OCI-LY3 (cell line): Measurements from ENCODE around the gene THRSP.
"Not testable (repeated sequence)": the region's sequence is repeated elsewhere in the genome, so short reads cannot be mapped to it uniquely, and the experiment has no call there.

Source experiments
- H2AFZ ChIP-seq: fragments of 200-600, 300-600 bp; shearing (Covaris generic); 2 replicates; pipeline ENCODE4 v1.6.0; 2014; ENCODE audit warnings: antibody characterized with exemption, low read depth, low read length
- H3K27ac ChIP-seq: fragments of 200-600, 300-600 bp; sonication (generic); 2 replicates; pipeline ENCODE4 v1.5.1; 2014; ENCODE audit warnings: mild to moderate bottlenecking, low read length, moderate library complexity, mixed read lengths
- H3K27me3 ChIP-seq: fragments of 200-600, 300-600 bp; sonication (generic); 2 replicates; pipeline ENCODE4 v1.6.1; 2014; ENCODE audit warnings: low read depth, low read length, mixed read lengths
- H3K36me3 ChIP-seq: fragments of 200-600, 300-600 bp; sonication (generic); replicated peaks from 2 replicates; pipeline ENCODE3; 2014; ENCODE audit warnings: low read depth, low read length, mixed read lengths
- H3K4me1 ChIP-seq: fragments of 300-600, 200-600 bp; sonication (generic); 2 replicates; pipeline ENCODE4 v1.6.1; 2014; ENCODE audit warnings: low read length, mixed read lengths
- H3K4me2 ChIP-seq: fragments of 200-600, 300-600 bp; sonication (generic); 2 replicates; pipeline ENCODE4 v1.6.1; 2014; ENCODE audit warnings: low read length, mixed read lengths
- H3K4me3 ChIP-seq: fragments of 300-600, 200-600 bp; sonication (generic); 2 replicates; pipeline ENCODE4 v1.5.1; 2014; ENCODE audit warnings: antibody characterized with exemption, mild to moderate bottlenecking, low read length, moderate library complexity
- H3K79me2 ChIP-seq: fragments of 300-600, 200-600 bp; shearing (Covaris generic); 2 replicates; pipeline ENCODE4 v1.6.1; 2014; ENCODE audit warnings: mild to moderate bottlenecking, low read length, mixed read lengths
- H3K9ac ChIP-seq: fragments of 300-600, 200-600 bp; shearing (Covaris generic); 2 replicates; pipeline ENCODE4 v1.6.0; 2014; ENCODE audit warnings: mild to moderate bottlenecking, low read length, moderate library complexity
- H3K9me3 ChIP-seq: fragments of 200-600, 300-600 bp; shearing (Covaris generic); 2 replicates; pipeline ENCODE4 v1.6.1; 2014; ENCODE audit warnings: low read length, mixed read lengths; ENCODE audit not compliant: insufficient read depth
- H4K20me1 ChIP-seq: fragments of 200-600, 300-600 bp; sonication (generic); 2 replicates; pipeline ENCODE4 v1.6.1; 2016; ENCODE audit warnings: low read length, mixed read lengths; ENCODE audit not compliant: insufficient read depth
- CTCF ChIP-seq: fragments of 200-600, 300-600 bp; sonication (generic); IDR thresholded peaks from 2 replicates; pipeline ENCODE4 v1.5.1; 2014; ENCODE audit warnings: antibody characterized with exemption, low read length, low read depth
- EZH2phosphoT487 ChIP-seq: fragments of 200-600 bp; shearing (Covaris generic); IDR thresholded peaks from 2 replicates; pipeline ENCODE4 v1.6.1; 2018; ENCODE audit warnings: antibody characterized with exemption, mixed run types, low read depth

THRSP gene

GRCh38 chr11:78056093-78056492 is 7.6 kb upstream of the THRSP start:
- no peaks in the 10 kb centered on the region for H3K4me1 ChIP-seq
- H3K27ac ChIP-seq: no peak overlapping the region
- H2AFZ ChIP-seq: no peak overlapping the region
- H3K36me3 ChIP-seq: no peaks in the 10 kb centered on the region
- TF ChIP-seq CTCF (no peak), EZH2phosphoT487 (no peak)
- H3K4me2 ChIP-seq: no peak overlapping the region
- H3K79me2 ChIP-seq: no peaks in the 10 kb centered on the region
- no peak overlapping the region for H3K9ac ChIP-seq
- no peaks in the 10 kb centered on the region for H4K20me1 ChIP-seq
- H3K27me3 ChIP-seq: no peaks in the 10 kb centered on the region
- H3K9me3 ChIP-seq: no peaks in the 10 kb centered on the region
- H3K4me3 ChIP-seq: no peak overlapping the region

- H3K36me3 ChIP-seq: no peaks in the 10 kb centered on the region
- no peak overlapping the region for H3K27ac ChIP-seq
- H3K4me1 ChIP-seq: no peaks in the 10 kb centered on the region
- TF ChIP-seq EZH2phosphoT487: no peak
- TF ChIP-seq CTCF: no peak
- no peaks in the 10 kb centered on the region for H3K27me3 ChIP-seq
- H3K4me2 ChIP-seq: no peak overlapping the region
- H3K79me2 ChIP-seq: no peaks in the 10 kb centered on the region
- H3K9ac ChIP-seq: no peak overlapping the region
- no peaks in the 10 kb centered on the region for H4K20me1 ChIP-seq
- H2AFZ ChIP-seq: no peak overlapping the region
- no peak overlapping the region for H3K4me3 ChIP-seq
- no peaks in the 10 kb centered on the region for H3K9me3 ChIP-seq
Observed at GRCh38 chr11:78057462-78058055, 6.1 kb upstream of the THRSP start.

GRCh38 chr11:78059749-78060328 is 3.8 kb upstream of the THRSP start:
- not testable (repeated sequence) for H3K4me3 ChIP-seq, H3K4me1 ChIP-seq, H3K9ac ChIP-seq, H3K27me3 ChIP-seq, H2AFZ ChIP-seq, H3K79me2 ChIP-seq, H4K20me1 ChIP-seq, H3K36me3 ChIP-seq, H3K27ac ChIP-seq, H3K9me3 ChIP-seq, H3K4me2 ChIP-seq

GRCh38 chr11:78060533-78060932 is 3.1 kb upstream of the THRSP start:
- no peaks in the 10 kb centered on the region for H3K4me1 ChIP-seq
- H3K27ac ChIP-seq: no peak overlapping the region
- TF ChIP-seq CTCF (no peak), EZH2phosphoT487 (no peak)
- H2AFZ ChIP-seq: no peak overlapping the region
- no peak overlapping the region for H3K9ac ChIP-seq
- no peaks in the 10 kb centered on the region for H3K79me2 ChIP-seq
- no peak overlapping the region for H3K4me3 ChIP-seq
- no peaks in the 10 kb centered on the region for H3K36me3 ChIP-seq
- H3K4me2 ChIP-seq: no peak overlapping the region
- no peaks in the 10 kb centered on the region for H3K9me3 ChIP-seq
- H3K27me3 ChIP-seq: no peaks in the 10 kb centered on the region
- no peaks in the 10 kb centered on the region for H4K20me1 ChIP-seq
